H54 (cell line): Measurements from ENCODE around the gene APBB2.

ENCODE experiments used
- DNase-seq: peaks from one replicate; pipeline ENCODE4 v3.0.0; 2011; ENCODE audit warnings: low spot score, mixed read lengths; ENCODE audit not compliant: insufficient read length
- FAIRE-seq: peaks from 3 replicates; lab custom pipeline; 2011; peaks lifted over from hg19 to GRCh38; lab: Jason Lieb, UNC
- POLR2A ChIP-seq: IDR thresholded peaks from 2 replicates; pipeline ENCODE4 v1.6.1; 2011; ENCODE audit warnings: low read depth, mild to moderate bottlenecking, low read length

Gene APBB2

DNA sequence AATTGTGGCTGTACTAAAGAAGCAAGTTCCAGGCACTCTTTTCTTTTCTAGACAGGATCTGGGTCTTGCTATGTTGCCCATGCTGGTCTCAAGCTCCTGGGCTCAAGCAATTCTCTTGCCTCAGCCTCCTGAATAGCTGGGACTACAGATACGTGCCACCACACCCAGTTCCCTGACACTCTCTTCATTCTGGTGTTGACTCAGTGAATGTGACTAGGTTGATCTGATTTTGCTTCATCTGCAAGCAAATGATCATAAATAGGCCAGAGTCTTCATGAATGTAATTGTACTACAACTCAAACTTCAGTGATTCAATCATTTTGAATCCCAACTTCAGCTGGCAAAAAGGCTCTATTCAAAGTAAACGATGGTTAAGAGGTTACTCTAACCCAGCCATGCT, 78.5 kb downstream of the APBB2 start:
- TF ChIP-seq POLR2A, result no peak
- no peak for DNase-seq
- FAIRE-seq, result no peak

GRCh38 chr4:41134581-41134980, 79.8 kb downstream of the APBB2 start:
- FAIRE-seq (no peak), DNase-seq (no peak)
- TF ChIP-seq POLR2A, result no peak

DNA sequence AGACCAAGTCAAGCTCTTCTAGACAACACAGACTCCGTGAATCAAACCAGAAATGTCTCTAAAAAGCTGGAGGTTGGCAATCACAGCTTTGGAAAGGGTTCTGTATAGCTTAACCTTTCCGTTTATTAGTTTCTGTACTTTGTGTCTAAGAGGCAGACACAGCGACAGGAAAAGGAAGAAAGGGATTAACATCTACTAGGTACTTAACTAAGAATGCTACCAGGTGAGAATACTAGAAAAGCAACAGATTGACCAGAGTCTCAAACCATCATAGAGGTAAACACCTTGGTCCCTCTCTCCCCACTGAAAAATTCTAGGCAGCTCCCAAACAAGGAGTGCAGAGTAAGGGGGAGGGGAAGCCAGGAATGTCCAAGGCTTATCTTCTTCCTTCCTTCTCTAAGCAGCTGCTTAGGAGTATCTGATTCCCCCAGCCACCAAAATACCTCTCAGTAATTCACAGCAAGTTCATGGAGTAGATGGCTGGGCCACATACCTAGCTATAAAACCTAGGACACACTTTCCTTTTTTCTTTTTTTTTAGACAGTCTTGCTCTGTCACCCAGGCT, 80.8 kb downstream of the APBB2 start:
- no peak for FAIRE-seq

DNA sequence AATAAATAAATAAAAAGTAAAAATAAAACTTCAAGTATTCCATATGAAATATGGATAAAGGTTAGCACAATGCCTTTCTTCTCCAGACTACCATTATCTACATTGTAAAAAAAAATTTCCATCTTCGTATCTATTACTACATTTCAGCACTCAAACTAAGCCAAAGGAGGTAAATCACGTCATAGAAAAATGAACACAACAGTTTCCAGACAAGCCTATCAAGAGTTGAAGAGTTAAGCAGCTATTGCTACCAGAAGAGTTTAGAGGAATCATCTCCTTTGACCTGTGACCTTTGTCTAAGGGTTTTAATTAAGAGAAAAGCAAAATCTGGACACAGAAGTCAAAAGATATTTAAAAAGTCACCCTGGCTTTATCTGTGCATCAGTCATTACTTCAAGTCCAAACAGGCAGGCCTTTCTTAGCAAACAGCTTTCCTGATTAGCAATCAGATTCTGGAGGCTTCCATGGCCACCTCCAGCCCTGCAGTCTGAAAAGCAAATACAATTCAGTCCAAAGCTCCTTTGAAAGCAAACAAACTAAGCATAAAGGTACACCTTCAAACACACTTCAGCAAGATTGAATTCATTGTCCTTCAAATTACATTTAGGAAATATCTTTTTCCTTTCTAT, 82.2 kb downstream of the APBB2 start:
- no peak for DNase-seq
- no peak for FAIRE-seq
- no peak for TF ChIP-seq POLR2A

More for the DNA sequence above, 80.8 kb downstream of the APBB2 start:
- no peak for DNase-seq
- TF ChIP-seq POLR2A, result no peak

GRCh38 chr4:41129936-41130440, 84.4 kb downstream of the APBB2 start:
- TF ChIP-seq POLR2A, result no peak
- no peak for FAIRE-seq
- no peak for DNase-seq

DNA sequence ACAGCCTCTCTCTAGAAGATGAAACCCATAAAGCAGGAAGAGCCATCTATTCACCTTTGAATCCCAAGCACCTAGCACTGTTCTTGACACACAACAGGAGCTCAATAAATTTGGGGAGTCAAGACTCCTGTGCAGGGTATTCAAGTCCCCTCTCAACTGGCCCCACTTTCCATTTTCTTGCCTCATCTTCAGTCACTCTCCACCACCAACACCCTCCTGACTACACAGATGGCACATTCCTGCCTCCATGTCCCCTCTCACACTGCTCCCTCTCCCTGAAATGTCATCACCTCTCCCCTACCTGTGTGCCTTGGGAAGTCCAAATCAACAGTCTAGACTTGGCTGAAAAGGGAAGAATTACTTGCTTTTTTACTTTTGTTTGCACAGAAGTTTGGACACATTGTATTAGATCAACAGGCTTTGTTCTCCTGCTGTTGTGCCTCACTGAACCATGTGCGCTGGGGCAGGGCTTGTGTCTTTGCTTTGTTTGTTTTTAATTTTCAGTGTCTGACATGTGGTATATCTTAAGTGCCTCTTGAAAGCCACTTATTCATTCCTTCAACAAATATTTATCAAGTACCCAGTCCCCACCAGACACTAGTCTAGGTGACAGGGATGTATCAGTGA, 85.1 kb downstream of the APBB2 start:
- no peak for TF ChIP-seq POLR2A
- FAIRE-seq (no peak), DNase-seq (no peak)

- TF ChIP-seq POLR2A, result no peak
- no peak for DNase-seq
- FAIRE-seq, result no peak
Observed at GRCh38 chr4:41125558-41126311, 88.6 kb downstream of the APBB2 start.

DNA sequence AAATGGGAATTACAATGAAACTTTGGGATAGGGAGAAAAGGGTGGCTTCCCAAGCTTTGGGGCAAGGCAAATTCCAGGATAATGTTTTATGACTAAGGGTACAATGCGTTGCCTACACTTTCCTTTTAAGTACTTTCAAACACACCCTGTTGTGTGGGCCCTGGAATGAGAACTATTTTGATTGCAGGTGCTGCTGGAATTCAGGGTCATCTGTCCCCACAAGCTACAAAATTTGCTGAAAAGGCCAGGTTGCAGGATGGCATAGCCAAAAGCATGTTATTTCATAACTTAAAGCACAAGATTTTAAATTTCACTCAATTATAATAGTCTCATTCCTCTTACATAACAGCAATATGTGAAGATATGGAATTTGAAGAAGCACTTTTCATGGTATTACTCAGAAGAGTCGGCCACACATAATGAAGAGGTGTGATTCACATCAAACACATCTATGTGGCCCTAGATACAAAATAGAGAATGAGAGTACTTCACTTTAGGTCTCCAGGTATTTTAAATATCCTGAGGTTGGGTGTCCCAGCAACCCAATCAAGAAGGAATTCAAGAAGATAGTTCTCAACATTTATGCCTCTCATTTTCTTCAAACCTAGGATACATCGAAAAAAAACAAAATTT, 89.3 kb downstream of the APBB2 start:
- FAIRE-seq (no peak), DNase-seq (no peak)
- TF ChIP-seq POLR2A, result no peak

GRCh38 chr4:41122775-41123174, 91.6 kb downstream of the APBB2 start:
- TF ChIP-seq POLR2A, result no peak
- FAIRE-seq (no peak), DNase-seq (no peak)

- FAIRE-seq, result no peak
- TF ChIP-seq POLR2A, result no peak
- DNase-seq, result no peak
Observed at GRCh38 chr4:41122309-41122708, 92.0 kb downstream of the APBB2 start.

GRCh38 chr4:41121906-41122305, 92.4 kb downstream of the APBB2 start:
- no peak for DNase-seq
- TF ChIP-seq POLR2A, result no peak
- FAIRE-seq, result no peak

GRCh38 chr4:41120297-41121217, 93.8 kb downstream of the APBB2 start:
- FAIRE-seq (no peak), DNase-seq (no peak)

More at GRCh38 chr4:41120297-41121217, 93.8 kb downstream of the APBB2 start:
- no peak for TF ChIP-seq POLR2A
